H9 (cell line): ENCODE measurements around the gene TMEM187. TPM values are rescaled to one million over a fixed set of nuclear protein-coding genes. Genes with fewer than 3 reads are reported as not detected.

ENCODE experiments used
- DNase-seq: peaks from one replicate; pipeline ENCODE4 v3.0.0-alpha.2; 2017
- H2AFZ ChIP-seq: one replicate; pipeline ENCODE4 v1.6.1; 2013; ENCODE audit warnings: mild to moderate bottlenecking, low read length, control low read depth, moderate library complexity
- H2AK5ac ChIP-seq: 2 replicates; pipeline ENCODE4 v1.6.1; 2013; ENCODE audit warnings: low read length, control low read depth, mixed read lengths; ENCODE audit not compliant: insufficient read length
- H2BK120ac ChIP-seq: one replicate; pipeline ENCODE4 v1.6.1; 2013; ENCODE audit warnings: low read depth, mild to moderate bottlenecking, low read length, control low read depth, inconsistent platforms; ENCODE audit not compliant: poor library complexity, severe bottlenecking
- H2BK12ac ChIP-seq: 2 replicates; pipeline ENCODE4 v1.6.1; 2013; ENCODE audit warnings: low read length, control low read depth, mixed read lengths, low read depth; ENCODE audit not compliant: insufficient read length
- H2BK15ac ChIP-seq: 2 replicates; pipeline ENCODE4 v1.6.1; 2013; ENCODE audit warnings: low read depth, low read length, control low read depth
- H2BK20ac ChIP-seq: one replicate; pipeline ENCODE4 v1.6.1; 2013; ENCODE audit warnings: low read depth, mild to moderate bottlenecking, low read length, control low read depth, inconsistent platforms; ENCODE audit not compliant: poor library complexity, severe bottlenecking
- H2BK5ac ChIP-seq: 2 replicates; pipeline ENCODE4 v1.6.1; 2013; ENCODE audit warnings: low read length, control low read depth, mixed read lengths; ENCODE audit not compliant: insufficient read length
- H3K14ac ChIP-seq: 2 replicates; pipeline ENCODE4 v1.6.1; 2013; ENCODE audit warnings: low read length, control low read depth; ENCODE audit not compliant: insufficient read depth
- H3K18ac ChIP-seq: 2 replicates; pipeline ENCODE4 v1.6.1; 2013; ENCODE audit warnings: low read depth, mild to moderate bottlenecking, mixed read lengths, low read length, control low read depth; ENCODE audit not compliant: insufficient read length
- H3K23ac ChIP-seq: 2 replicates; pipeline ENCODE4 v1.6.1; 2013; ENCODE audit warnings: low read length, control low read depth, mixed read lengths, low read depth; ENCODE audit not compliant: insufficient read length
- H3K23me2 ChIP-seq: 2 replicates; pipeline ENCODE4 v1.6.1; 2013; ENCODE audit warnings: low read depth, mild to moderate bottlenecking, mixed read lengths, low read length, control low read depth; ENCODE audit not compliant: insufficient read length, poor library complexity, severe bottlenecking
- H3K27ac ChIP-seq: 2 replicates; pipeline ENCODE4 v1.5.1; 2013; ENCODE audit warnings: low read length, control low read depth, mixed read lengths, low read depth; ENCODE audit not compliant: insufficient read length
- H3K27me3 ChIP-seq: 2 replicates; pipeline ENCODE4 v1.6.1; 2013; ENCODE audit warnings: low read length, control low read depth, inconsistent platforms; ENCODE audit not compliant: insufficient read depth
- H3K4ac ChIP-seq: 2 replicates; pipeline ENCODE4 v1.6.1; 2013; ENCODE audit warnings: low read depth, mild to moderate bottlenecking, control low read depth, inconsistent platforms, low read length, moderate library complexity
- H3K4me1 ChIP-seq: 2 replicates; pipeline ENCODE4 v1.6.1; 2013; ENCODE audit warnings: low read length, control low read depth, inconsistent platforms; ENCODE audit not compliant: insufficient read depth
- H3K4me2 ChIP-seq: 2 replicates; pipeline ENCODE4 v1.6.1; 2013; ENCODE audit warnings: low read length, control low read depth, mixed read lengths; ENCODE audit not compliant: insufficient read length, insufficient read depth
- H3K56ac ChIP-seq: 2 replicates; pipeline ENCODE4 v1.6.1; 2013; ENCODE audit warnings: low read depth, mild to moderate bottlenecking, mixed read lengths, low read length, control low read depth; ENCODE audit not compliant: insufficient read length
- H3K79me1 ChIP-seq: 2 replicates; pipeline ENCODE4 v1.6.1; 2013; ENCODE audit warnings: low read depth, mild to moderate bottlenecking, moderate library complexity, low read length, control low read depth, inconsistent platforms; ENCODE audit not compliant: insufficient read depth, poor library complexity, severe bottlenecking
- H3K79me2 ChIP-seq: 2 replicates; pipeline ENCODE4 v1.6.1; 2013; ENCODE audit warnings: low read length, control low read depth, inconsistent platforms; ENCODE audit not compliant: insufficient read depth
- H3K9ac ChIP-seq: 2 replicates; pipeline ENCODE4 v1.6.1; 2013; ENCODE audit warnings: low read length, control low read depth, mixed read lengths; ENCODE audit not compliant: insufficient read length; ENCODE audit errors: extremely low read depth
- H3K9me3 ChIP-seq: one replicate; pipeline ENCODE4 v1.6.1; 2013; ENCODE audit warnings: low read depth, low read length, inconsistent platforms; ENCODE audit not compliant: control insufficient read depth
- H3T11ph ChIP-seq: one replicate; pipeline ENCODE4 v1.6.1; 2013; ENCODE audit warnings: mild to moderate bottlenecking, low read length, control low read depth, inconsistent platforms
- H4K20me1 ChIP-seq: one replicate; pipeline ENCODE4 v1.6.1; 2013; ENCODE audit not compliant: control insufficient read depth, insufficient read length, insufficient read depth
- H4K5ac ChIP-seq: 2 replicates; pipeline ENCODE4 v1.6.1; 2013; ENCODE audit warnings: low read depth, mild to moderate bottlenecking, mixed read lengths, low read length, control low read depth; ENCODE audit not compliant: insufficient read length
- H4K8ac ChIP-seq: replicated peaks from 2 replicates; pipeline ENCODE4 v1.6.1; 2013; ENCODE audit warnings: low read length, control low read depth, mixed read lengths, low read depth; ENCODE audit not compliant: insufficient read length
- H4K91ac ChIP-seq: 2 replicates; pipeline ENCODE4 v1.6.1; 2013; ENCODE audit warnings: low read depth, mild to moderate bottlenecking, moderate library complexity, mixed read lengths, low read length, control low read depth; ENCODE audit not compliant: insufficient read length
- H3K27ac Mint-ChIP-seq, 3 experiments: 2 replicates in 2 of 3; 3 replicates in 1 of 3; pipeline ENCODE4 v1.8.0; 2020 to 2021; ENCODE audit warnings: mixed read lengths in 3 of 3, mild to moderate bottlenecking in 1 of 3, moderate library complexity in 1 of 3
- H3K27me3 Mint-ChIP-seq: 2 replicates; pipeline ENCODE4 v1.8.0; 2021; ENCODE audit warnings: low read depth, mild to moderate bottlenecking, moderate library complexity, mixed read lengths
- H3K36me3 Mint-ChIP-seq, 3 experiments: 2 replicates in 2 of 3; 3 replicates in 1 of 3; pipeline ENCODE4 v1.8.0; 2020 to 2021; ENCODE audit warnings: low read depth in 3 of 3, mixed read lengths in 3 of 3; ENCODE audit not compliant: insufficient read depth in 1 of 3
- H3K4me1 Mint-ChIP-seq, 2 experiments: 2 replicates each; pipeline ENCODE4 v1.8.0; 2020; ENCODE audit warnings: mixed read lengths in 2 of 2
- H3K4me3 Mint-ChIP-seq, 2 experiments: 2 replicates in 1 of 2; 3 replicates in 1 of 2; pipeline ENCODE4 v1.8.0; 2020 to 2021; ENCODE audit warnings: mild to moderate bottlenecking in 2 of 2, mixed read lengths in 2 of 2, moderate library complexity in 1 of 2
- H3K9me3 Mint-ChIP-seq, 2 experiments: 2 replicates in 1 of 2; 3 replicates in 1 of 2; pipeline ENCODE4 v1.8.0; 2020; ENCODE audit warnings: mild to moderate bottlenecking in 2 of 2, mixed read lengths in 2 of 2, moderate library complexity in 1 of 2
- WGBS: extraction: QIAGEN DNeasy Blood & Tissue Kit; methylation state at CpG from one replicate; pipeline ENCODE4 v1.1.7; 2013; ENCODE audit warnings: missing lambda C conversion rate, low lambda C conversion rate, mixed read lengths; ENCODE audit not compliant: insufficient read length; ENCODE audit errors: extremely low coverage; 5-methylcytosine and 5-hydroxymethylcytosine counted together
- total RNA-seq: library from RNA; stranded (reverse); gene quantifications from 2 replicates; pipeline ENCODE4 v1.2.1, GENCODE V29; 2021
- TF ChIP-seq, protein P1 (sequence below): fragments of 200-600 bp; sonication (generic); conservative IDR thresholded peaks from 3 replicates; pipeline ENCODE4 v1.8.0; 2021; ENCODE audit warnings: antibody characterized with exemption, mild to moderate bottlenecking

Gene TMEM187
- total RNA-seq, 1 experiment from 2014 or later: 2.7 TPM

DNA sequence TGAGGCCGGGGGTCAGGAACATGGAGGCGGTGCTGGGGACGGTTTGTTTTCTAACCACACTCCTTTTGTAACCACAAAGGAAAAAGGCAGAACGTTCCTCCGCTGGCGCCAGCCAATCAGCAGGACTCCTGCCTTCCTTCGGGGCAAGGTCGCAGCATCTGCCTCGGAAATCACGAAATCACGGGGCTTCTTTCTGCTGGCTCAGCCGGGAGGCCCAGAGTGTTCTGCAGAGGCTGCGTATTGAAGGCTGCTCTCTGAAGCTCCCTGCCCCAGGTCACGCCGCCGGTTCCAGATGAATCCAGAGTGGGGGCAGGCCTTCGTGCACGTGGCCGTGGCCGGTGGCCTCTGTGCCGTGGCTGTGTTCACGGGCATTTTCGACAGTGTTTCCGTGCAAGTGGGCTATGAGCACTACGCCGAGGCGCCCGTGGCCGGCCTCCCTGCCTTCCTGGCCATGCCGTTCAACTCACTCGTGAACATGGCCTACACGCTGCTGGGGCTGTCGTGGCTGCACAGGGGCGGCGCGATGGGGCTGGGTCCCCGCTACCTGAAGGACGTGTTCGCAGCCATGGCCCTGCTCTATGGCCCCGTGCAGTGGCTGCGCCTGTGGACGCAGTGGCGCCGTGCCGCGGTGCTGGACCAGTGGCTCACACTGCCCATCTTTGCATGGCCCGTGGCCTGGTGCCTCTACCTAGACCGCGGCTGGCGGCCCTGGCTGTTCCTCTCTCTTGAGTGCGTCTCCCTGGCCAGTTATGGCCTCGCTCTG lies 9.4 kb downstream of the TMEM187 start:
- Histone ChIP-seq H2BK15ac (no peak overlapping the region), H3K4me2 (no peak overlapping the region), H4K20me1 (no peaks in the 10 kb centered on the region), H3K27ac (no peak overlapping the region), H3K9me3 (peaks cover 12% of the 10 kb centered on the region), H3K56ac (no peak overlapping the region), H3K9ac (no peak overlapping the region), H2BK12ac (no peak overlapping the region), H4K5ac (no peak overlapping the region), H2BK20ac (no peak overlapping the region), H3K23me2 (no peaks in the 10 kb centered on the region), H2AK5ac (no peak overlapping the region), H2BK5ac (no peak overlapping the region), H3K79me2 (no peaks in the 10 kb centered on the region), H3K18ac (no peak overlapping the region), H2AFZ (no peak overlapping the region), H3K14ac (no peak overlapping the region), H3K23ac (no peak overlapping the region), H3T11ph (no peak overlapping the region), H4K91ac (no peak overlapping the region), H3K4ac (no peak overlapping the region), H3K27me3 (no peaks in the 10 kb centered on the region), H4K8ac (no peak overlapping the region), H2BK120ac (no peak overlapping the region), H3K79me1 (no peaks in the 10 kb centered on the region), H3K4me1 (no peaks in the 10 kb centered on the region)
- DNase-seq: no peak
- H3K9me3 Mint-ChIP-seq: peaks cover 40 to 46% of the 10 kb centered on the region in 2 experiments
- H3K4me3 Mint-ChIP-seq: no peak overlapping the region
- peaks cover 7 to 10% (median 8%) of the 10 kb centered on the region in 3 experiments; a peak in 6 of 7 replicates for H3K36me3 Mint-ChIP-seq
- TF ChIP-seq, protein P1, sequence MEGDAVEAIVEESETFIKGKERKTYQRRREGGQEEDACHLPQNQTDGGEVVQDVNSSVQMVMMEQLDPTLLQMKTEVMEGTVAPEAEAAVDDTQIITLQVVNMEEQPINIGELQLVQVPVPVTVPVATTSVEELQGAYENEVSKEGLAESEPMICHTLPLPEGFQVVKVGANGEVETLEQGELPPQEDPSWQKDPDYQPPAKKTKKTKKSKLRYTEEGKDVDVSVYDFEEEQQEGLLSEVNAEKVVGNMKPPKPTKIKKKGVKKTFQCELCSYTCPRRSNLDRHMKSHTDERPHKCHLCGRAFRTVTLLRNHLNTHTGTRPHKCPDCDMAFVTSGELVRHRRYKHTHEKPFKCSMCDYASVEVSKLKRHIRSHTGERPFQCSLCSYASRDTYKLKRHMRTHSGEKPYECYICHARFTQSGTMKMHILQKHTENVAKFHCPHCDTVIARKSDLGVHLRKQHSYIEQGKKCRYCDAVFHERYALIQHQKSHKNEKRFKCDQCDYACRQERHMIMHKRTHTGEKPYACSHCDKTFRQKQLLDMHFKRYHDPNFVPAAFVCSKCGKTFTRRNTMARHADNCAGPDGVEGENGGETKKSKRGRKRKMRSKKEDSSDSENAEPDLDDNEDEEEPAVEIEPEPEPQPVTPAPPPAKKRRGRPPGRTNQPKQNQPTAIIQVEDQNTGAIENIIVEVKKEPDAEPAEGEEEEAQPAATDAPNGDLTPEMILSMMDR: no peak
- H3K27ac Mint-ChIP-seq: peak overlapping the region in 2 of 3 experiments; percentile 8 to 24; a peak in 2 of 7 replicates
- no CpG with 5 or more reads among the region's 52 CpGs for WGBS
- peaks cover 0 to 10% of the 10 kb centered on the region in 2 experiments; a peak in 2 of 4 replicates for H3K4me1 Mint-ChIP-seq
- H3K27me3 Mint-ChIP-seq: peaks cover 2% of the 10 kb centered on the region
